Stomach (tissue), 4 donors: ENCODE results near the gene TMEM45A.

Experiments used
- EP300 ChIP-seq: sonication (generic); formaldehyde crosslinking; IDR thresholded peaks from one replicate; pipeline ENCODE4 v1.6.1; 2017; ENCODE audit warnings: antibody characterized with exemption
- POLR2A ChIP-seq, 4 donors: fragments of 450-650 bp; IDR thresholded peaks; one replicate each; pipeline ENCODE4 v1.6.1; 2016; ENCODE audit warnings: antibody characterized with exemption in 4 of 4, control low read depth in 2 of 4, mild to moderate bottlenecking in 1 of 4, moderate library complexity in 1 of 4
- POLR2AphosphoS5 ChIP-seq, 3 donors: sonication (generic); formaldehyde crosslinking; IDR thresholded peaks; one replicate each; pipeline ENCODE4 v1.6.1; 2016; ENCODE audit warnings: antibody characterized with exemption in 3 of 3
- TF ChIP-seq, protein P1 (sequence below), 7 experiments: fragments of 450-650 bp in 4 of 7; fragments of 200-600 bp in 3 of 7; sonication (generic) in 3 of 7; IDR thresholded peaks; one replicate each; pipeline ENCODE4 v1.5.1; 2016 to 2019; ENCODE audit warnings: antibody characterized with exemption in 7 of 7, control low read depth in 2 of 7, mild to moderate bottlenecking in 1 of 7

DNA sequence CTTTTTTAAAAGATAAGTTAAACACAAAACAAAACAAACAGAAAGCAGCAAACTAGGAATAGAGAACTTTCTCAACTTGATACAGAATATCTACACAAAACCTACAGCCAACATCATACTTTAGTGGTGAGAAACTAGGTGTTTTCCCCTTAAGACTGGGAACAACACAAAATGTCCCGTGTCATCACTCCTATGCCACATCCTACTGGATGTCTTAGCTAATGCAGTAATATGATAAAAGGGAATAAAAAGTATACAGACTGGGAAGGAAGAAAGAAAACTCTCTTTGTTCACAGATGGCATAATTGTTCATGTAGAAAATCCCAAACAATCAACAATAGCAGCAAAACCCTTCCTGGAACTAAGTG is 45.9 kb downstream of the TMEM45A start:
- TF ChIP-seq, protein P1, sequence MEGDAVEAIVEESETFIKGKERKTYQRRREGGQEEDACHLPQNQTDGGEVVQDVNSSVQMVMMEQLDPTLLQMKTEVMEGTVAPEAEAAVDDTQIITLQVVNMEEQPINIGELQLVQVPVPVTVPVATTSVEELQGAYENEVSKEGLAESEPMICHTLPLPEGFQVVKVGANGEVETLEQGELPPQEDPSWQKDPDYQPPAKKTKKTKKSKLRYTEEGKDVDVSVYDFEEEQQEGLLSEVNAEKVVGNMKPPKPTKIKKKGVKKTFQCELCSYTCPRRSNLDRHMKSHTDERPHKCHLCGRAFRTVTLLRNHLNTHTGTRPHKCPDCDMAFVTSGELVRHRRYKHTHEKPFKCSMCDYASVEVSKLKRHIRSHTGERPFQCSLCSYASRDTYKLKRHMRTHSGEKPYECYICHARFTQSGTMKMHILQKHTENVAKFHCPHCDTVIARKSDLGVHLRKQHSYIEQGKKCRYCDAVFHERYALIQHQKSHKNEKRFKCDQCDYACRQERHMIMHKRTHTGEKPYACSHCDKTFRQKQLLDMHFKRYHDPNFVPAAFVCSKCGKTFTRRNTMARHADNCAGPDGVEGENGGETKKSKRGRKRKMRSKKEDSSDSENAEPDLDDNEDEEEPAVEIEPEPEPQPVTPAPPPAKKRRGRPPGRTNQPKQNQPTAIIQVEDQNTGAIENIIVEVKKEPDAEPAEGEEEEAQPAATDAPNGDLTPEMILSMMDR (IDR thresholded peaks at IDR 0.05) = no peak
- no peak for TF ChIP-seq POLR2A (IDR thresholded peaks at IDR 0.05)
- TF ChIP-seq EP300 = no peak
- TF ChIP-seq POLR2AphosphoS5 (IDR thresholded peaks at IDR 0.05) = no peak
